ENCODE results near the gene KLHDC10. TPM values are rescaled to one million over a fixed set of nuclear protein-coding genes. Genes with fewer than 3 reads are reported as not detected.
"Not testable (repeated sequence)": the region's sequence is repeated elsewhere in the genome, so short reads cannot be mapped to it uniquely, and the experiment has no call there.

The KLHDC10 gene
- total RNA-seq, 1 donor from 2014 or later = 33.8 TPM

GRCh38 chr7:130070861-130071622 is 708 bp downstream of the KLHDC10 start:
- Mint-ChIP-seq H3K27ac (ENCODE audit: unreplicated experiment) (no peak overlapping the region), H3K9me3 (no peaks in the 10 kb centered on the region), H3K4me3 (peak overlapping the region; percentile 87), H3K4me1 (peaks cover 41% of the 10 kb centered on the region), H3K27me3 (ENCODE audit: low read depth) (no peaks in the 10 kb centered on the region), H3K36me3 (ENCODE audit: low read depth) (no peaks in the 10 kb centered on the region)
- DNase-seq (ENCODE audit: low read depth, low spot score) = no peak
- TF ChIP-seq CTCF (conservative IDR thresholded peaks at IDR 0.05) = no peak

GRCh38 chr7:130071701-130072622 is 1.6 kb downstream of the KLHDC10 start:
- Mint-ChIP-seq H3K36me3 (ENCODE audit: low read depth) (no peaks in the 10 kb centered on the region), H3K9me3 (no peaks in the 10 kb centered on the region), H3K4me3 (peak overlapping the region; percentile 87), H3K27me3 (ENCODE audit: low read depth) (no peaks in the 10 kb centered on the region), H3K27ac (ENCODE audit: unreplicated experiment) (no peak overlapping the region), H3K4me1 (peaks cover 41% of the 10 kb centered on the region)
- DNase-seq (ENCODE audit: low read depth, low spot score) = peak; percentile 56
- peak; percentile 99 for TF ChIP-seq CTCF (conservative IDR thresholded peaks at IDR 0.05)

GRCh38 chr7:130079846-130080394 is 9.6 kb downstream of the KLHDC10 start:
- TF ChIP-seq CTCF (conservative IDR thresholded peaks at IDR 0.05) = no peak
- Mint-ChIP-seq H3K27me3 (ENCODE audit: low read depth) (no peaks in the 10 kb centered on the region), H3K27ac (ENCODE audit: unreplicated experiment) (no peak overlapping the region)

GRCh38 chr7:130083497-130083896 is 13.2 kb downstream of the KLHDC10 start:
- H3K27ac Mint-ChIP-seq (ENCODE audit: unreplicated experiment); DNase-seq (ENCODE audit: low read depth, low spot score): not testable (repeated sequence)

More at GRCh38 chr7:130079846-130080394, 9.6 kb downstream of the KLHDC10 start:
- Mint-ChIP-seq H3K9me3 (peaks cover 2% of the 10 kb centered on the region), H3K36me3 (ENCODE audit: low read depth) (peaks cover 5% of the 10 kb centered on the region), H3K4me1 (peaks cover 6% of the 10 kb centered on the region), H3K4me3 (no peak overlapping the region)
- no peak for DNase-seq (ENCODE audit: low read depth, low spot score)

GRCh38 chr7:130084037-130084875 is 13.9 kb downstream of the KLHDC10 start:
- H3K4me1 Mint-ChIP-seq = peaks cover 4% of the 10 kb centered on the region
- no peak overlapping the region for H3K27ac Mint-ChIP-seq (ENCODE audit: unreplicated experiment)
- DNase-seq (ENCODE audit: low read depth, low spot score) = no peak
- peaks cover 5% of the 10 kb centered on the region for H3K36me3 Mint-ChIP-seq (ENCODE audit: low read depth)
- H3K27me3 Mint-ChIP-seq (ENCODE audit: low read depth) = no peaks in the 10 kb centered on the region
- H3K9me3 Mint-ChIP-seq = peaks cover 2% of the 10 kb centered on the region
- H3K4me3 Mint-ChIP-seq = no peak overlapping the region
- TF ChIP-seq CTCF (conservative IDR thresholded peaks at IDR 0.05) = peak; percentile 59

More at GRCh38 chr7:130083497-130083896, 13.2 kb downstream of the KLHDC10 start:
- not testable (repeated sequence) for H3K36me3 Mint-ChIP-seq (ENCODE audit: low read depth); H3K27me3 Mint-ChIP-seq (ENCODE audit: low read depth); H3K4me1 Mint-ChIP-seq; H3K9me3 Mint-ChIP-seq; H3K4me3 Mint-ChIP-seq

- H3K27ac Mint-ChIP-seq (ENCODE audit: unreplicated experiment); H3K27me3 Mint-ChIP-seq (ENCODE audit: low read depth); H3K9me3 Mint-ChIP-seq; DNase-seq (ENCODE audit: low read depth, low spot score); H3K4me3 Mint-ChIP-seq; H3K4me1 Mint-ChIP-seq; H3K36me3 Mint-ChIP-seq (ENCODE audit: low read depth): not testable (repeated sequence)
Measured at GRCh38 chr7:130085235-130085634, 14.9 kb downstream of the KLHDC10 start.
